AG08395 (cell line): ENCODE results near the gene PDE8A.
A peak's percentile ranks its signal among the peaks of the same experiment; 100 is the strongest.
"Not testable (repeated sequence)": the region's sequence is repeated elsewhere in the genome, so short reads cannot be mapped to it uniquely, and the experiment has no call there.

ENCODE experiments used
- DNase-seq: peaks from one replicate; pipeline ENCODE4 v3.0.0; 2012; ENCODE audit warnings: mixed read lengths, low spot score

PDE8A gene

DNA sequence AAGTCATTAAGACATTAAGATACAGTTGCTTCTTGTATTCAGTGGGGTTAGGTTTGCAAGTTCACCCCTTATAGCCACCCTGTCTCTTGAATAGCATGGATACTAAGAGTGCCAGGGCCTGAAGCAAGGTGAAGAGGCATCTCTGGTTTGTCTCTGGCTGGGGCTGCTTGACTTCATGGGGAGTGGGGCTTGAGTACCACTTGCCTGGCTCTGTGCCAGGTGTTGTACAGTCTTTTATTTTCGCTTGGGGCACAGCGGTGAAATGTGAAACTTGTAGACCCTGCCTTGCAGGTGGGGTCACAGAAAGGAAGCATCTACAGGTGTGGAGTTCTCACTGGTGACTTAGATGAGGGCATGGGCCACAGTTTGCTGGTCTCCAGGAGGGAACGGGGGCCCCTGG is 152.1 kb downstream of the PDE8A start:
- DNase-seq = no peak

DNA sequence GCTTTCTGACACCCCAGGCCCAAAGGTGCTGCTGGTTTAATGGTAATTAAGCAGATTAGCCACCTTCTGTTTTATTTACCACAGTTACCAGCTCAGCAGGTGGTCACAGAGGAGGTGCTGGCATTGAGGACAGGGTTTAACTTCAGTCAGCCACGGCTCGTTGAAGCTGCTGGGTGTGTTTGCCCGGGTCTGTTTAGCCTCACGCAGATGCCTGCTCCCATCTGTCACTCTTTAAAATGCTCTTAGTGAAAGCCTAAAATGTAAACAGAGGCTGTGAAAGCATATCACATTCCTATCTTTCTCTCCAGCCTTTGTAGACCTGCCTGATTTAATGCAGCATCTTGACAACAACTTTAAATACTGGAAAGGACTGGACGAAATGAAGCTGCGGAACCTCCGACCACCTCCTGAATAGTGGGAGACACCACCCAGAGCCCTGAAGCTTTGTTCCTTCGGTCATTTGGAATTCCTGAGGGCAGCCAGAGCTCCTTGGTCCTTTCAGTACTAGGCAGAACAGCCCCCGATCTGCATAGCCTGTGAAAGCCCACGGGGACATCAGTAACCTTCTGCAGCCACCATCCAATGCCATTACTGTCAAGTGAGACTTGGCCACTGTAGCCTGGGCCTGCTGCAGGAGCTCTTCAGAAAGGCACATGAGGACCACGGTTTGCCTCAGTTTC is 156.0 kb downstream of the PDE8A start:
- DNase-seq = no peak

DNA sequence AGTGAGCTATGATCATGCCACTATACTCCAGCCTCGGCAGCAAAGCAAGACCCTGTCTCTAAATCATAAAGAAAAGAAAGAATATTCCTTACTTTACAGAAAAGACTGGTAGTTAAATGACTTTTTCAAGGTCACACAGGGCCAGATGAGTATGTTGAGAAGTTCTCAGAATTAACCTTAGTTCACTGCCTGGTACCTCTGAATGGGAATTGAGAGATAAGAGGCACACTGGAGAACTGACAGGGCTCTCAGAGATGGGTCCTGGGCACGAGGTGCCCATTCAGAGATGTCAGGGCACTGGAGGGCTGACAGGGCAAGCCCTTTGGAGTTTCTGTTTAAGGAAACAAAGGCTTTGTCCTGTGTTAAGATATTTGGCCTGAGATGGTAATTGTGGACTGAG is 157.7 kb downstream of the PDE8A start:
- DNase-seq = no peak

DNA sequence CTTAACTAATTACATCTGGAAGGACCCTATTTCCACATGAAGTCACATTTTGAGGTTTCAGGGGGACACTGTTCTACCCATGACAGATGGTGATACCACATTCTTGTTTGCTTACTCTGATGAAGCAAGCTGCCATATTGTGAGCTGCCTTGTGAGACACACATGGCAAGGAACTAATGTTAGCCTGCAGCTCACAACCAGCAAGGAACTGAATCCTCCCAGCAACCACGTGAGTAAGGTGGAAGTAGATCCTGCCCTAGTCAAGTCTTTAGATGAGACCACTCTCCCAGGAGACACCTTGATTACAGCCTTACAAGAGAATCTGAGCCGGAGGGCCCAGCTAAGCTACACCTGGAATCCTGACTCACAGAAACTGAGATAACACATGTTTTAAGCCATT is 160.1 kb downstream of the PDE8A start:
- DNase-seq = no peak

DNA sequence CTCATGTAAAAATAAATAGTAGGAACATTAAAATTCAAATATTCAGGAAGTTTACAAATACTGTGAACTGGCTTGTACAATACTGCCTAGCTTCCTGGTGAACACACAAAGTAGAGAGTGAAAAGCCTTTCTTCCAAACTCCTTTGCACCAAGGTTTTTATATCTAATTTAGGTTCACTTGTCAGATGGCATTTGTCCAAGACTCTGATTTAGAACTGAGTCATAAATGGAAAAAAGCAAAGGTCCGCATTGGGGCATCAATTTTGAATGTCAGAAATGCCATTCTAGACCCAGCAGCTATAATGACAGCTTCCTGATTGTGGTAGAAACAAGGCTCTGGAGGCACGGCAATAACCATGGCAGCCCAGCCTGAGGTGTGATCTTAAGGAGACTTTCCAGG is 160.7 kb downstream of the PDE8A start:
- DNase-seq = no peak

DNA sequence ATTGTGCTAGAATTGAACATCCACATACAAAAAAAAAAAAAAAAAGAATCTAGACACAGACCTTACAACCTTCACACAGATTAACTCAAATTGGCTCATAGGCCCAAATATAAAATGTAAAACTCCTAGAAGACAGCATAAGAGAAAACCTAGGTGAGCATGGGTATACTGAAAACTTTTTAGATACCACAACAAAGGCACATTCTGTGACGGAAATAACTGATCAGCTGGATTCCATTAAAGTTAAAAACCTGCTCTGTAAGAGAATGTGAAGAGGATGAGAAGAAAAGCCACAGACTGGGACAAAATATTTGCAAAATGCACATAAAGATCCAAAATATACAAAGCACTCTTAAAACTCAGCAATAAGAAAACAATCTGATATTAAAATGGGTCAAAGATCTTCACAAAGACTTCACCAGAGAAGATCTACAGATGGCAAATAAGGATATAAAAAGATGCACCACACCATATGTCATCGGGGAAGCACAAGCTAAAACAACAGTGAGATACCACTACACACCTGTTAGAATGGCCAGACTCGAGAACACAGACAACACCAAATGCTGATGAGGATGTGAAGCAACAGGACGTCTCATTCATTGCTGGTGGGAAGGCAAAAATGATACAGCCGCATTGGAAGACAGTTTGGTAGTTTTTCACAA is 167.9 kb downstream of the PDE8A start:
- DNase-seq = no peak

DNA sequence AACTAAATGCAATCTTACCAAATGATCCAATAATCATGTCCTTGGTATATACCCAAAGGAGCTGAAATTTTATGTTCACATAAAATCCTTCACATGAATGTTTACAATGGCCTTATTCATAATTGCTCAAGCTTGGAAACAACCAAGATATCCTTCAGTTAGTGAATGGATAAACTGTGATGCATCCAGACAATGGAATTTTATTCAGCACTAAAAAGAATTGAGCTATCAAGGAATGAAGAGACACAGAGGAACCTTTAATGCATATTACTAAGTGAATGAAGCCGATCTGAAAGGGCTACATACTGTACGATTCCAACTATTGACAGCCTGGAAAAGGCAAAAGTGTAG is 168.4 kb downstream of the PDE8A start:
- DNase-seq = no peak

DNA sequence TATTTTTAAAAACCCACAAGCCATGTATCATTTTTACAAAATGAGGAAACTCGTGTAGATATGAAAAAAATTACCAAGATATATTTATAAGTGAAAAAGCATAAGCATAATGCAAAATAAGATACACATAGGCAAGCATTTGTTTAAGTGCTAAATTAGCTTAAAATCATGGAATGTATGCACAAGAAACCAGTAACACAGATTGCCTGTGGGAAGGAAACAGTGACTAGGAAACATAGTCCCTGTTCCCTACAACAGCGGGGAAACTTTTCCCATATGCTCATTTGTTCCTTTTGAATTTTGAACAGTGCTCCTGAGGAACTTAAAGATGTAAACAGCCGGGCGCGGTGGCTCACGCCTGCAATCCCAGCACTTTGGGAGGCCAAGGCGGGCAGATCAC is 169.5 kb downstream of the PDE8A start:
- DNase-seq = no peak

DNA sequence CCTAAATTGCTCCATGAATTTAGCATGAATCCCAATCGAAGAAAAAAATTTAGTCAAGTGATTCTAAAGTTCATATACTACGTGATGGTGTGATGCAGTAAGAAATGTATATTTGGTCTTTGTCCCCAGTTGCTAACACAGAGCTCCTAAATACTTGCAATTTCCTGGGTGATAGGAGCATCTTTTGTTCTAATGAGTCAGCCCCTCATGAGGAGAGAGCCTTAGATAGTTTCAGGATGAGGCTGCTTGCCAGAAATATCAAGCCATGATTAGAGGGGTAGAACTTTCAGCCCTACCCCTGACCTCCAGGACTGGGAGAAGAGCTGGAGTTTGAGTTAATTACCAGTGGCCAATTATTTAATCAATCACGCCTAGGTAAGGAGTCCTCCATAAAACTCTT is 170.2 kb downstream of the PDE8A start:
- DNase-seq = no peak

DNA sequence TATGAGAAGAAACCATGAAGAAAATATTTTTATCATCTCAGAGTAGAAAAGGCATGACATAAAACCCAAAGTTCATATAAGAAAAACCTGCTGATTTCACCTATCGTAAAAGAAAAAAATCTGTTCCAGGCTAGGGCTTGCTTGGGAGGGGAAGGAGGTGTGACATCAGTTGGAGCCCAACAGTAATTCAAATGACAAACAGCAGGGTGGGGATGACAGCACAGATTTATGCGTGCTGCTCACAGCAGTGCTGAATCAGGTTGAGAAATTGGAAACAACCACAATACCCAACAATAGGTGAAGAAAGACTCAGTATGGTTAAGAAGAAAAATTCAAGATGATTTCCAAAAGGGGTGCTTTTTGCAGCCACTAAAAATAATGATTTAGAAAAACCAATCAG is 172.4 kb downstream of the PDE8A start:
- DNase-seq = no peak

DNA sequence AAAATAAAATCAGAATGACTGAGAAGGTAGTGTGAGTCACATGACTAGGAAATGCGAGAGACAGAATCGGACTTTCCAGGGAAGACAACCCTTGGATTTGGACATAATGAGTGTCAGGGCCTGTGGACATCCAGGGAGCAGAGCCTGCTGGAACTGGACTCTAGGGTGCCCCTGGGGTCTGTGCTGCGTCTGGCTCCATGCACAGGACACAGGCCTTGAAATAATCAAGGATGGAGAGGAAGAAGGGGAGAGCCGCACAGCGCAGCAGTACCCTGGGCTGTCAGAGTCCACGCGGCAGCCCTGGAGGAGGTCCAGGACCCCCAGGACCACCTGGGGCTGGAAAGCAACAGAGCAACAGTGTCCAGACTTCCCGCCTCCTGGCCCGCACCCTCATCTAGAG is 173.7 kb downstream of the PDE8A start:
- no peak for DNase-seq

DNA sequence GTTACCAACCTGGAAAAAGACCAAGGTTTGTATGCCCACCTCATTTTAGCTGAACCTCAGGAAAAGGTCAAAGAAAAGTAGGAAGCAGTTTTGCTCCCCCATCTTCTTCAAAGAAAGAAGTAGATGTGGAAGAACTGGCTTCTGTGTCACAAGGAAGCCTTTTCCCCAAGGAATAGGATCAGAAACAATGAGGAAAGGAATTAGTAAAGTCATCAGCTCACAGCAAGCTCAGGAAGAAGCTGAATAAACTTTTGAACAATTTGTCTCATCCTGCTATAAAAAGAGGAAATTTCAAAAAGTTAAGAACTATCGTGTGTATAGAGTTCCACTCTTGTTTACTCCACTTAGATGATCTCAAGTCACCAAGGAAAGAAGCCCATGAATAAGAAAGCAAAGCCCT is 174.2 kb downstream of the PDE8A start:
- no peak for DNase-seq

DNA sequence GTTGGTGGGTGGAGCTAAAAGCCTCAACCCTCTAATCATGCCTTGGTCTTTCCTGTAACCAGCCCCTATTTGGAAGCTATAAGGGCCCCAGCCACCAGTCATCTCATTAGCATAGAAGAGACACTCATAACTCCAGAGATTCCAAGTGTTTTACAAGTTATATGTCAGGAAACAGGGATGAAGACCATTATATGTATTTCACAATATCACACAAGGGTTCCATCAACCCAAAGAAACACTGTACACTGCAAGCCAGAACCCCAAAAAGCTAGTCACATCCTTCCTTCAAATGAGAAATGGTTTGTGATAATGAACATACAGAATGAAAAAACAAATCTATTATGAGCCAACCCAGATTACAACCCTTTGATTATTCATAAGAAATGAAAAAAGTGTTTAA is 175.7 kb downstream of the PDE8A start:
- DNase-seq = no peak

DNA sequence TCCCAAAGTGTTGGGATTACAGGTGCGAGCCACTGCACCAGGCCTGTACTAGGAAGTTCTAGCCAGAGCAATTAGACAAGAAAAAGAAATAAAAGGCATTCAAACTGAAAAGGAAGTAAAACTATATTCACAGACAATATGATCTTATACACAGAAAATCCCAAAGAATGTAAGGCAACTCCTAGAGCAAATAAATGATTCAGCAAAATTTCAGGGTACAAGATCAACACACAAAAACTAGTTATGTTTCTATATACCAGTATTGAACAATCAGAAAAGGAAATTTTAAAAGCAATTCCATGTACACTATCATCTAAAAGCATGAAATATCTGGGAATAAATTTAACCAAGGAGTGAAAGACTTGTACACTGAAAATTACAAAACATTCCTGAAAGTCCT is 180.6 kb downstream of the PDE8A start:
- no peak for DNase-seq

DNA sequence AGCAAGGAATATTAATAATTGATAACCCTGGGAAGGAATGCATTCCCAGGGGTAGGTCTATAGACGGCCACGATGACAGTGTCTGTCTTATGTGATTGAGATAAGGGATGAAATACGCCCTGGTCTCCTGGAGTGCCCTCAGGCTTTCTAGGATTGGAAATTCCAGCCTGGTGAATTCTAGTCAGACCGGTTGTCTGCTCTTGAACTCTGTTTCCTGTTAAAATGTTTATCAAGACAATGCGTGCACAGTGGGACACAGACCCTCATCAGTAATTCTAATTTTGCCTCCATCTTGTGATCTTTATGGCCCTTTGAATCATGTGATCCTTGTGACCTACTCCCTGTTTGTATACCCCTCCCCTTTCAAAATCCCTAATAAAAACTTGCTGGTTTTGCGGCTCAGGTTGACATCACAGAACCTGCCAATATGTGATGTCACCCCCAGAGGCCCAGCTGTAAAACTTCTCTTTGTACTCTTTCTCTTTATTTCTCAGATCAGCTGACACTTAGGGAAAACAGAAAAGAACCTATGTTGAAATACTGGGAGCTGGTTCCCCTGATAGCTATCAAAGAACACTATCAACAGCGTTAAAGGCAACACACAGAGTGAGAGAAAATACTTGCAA is 183.3 kb downstream of the PDE8A start:
- no peak for DNase-seq

DNA sequence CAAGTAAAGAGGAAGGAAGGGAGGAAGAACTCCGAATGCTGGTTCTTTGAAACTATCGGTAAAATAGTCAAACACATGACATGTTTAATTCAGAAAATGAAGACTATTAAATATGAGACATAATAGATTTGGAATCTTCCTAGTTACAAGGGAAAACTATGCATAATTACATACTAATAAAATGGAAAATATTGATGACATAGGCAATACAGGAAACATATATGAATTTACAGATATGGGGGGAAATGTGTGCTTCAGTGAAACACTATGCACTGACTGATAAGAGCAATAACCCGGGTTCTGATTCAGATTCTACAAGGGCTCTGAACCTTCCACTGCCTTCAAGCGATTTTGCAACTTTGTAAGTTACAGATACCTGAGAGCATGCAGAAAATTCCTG is 185.9 kb downstream of the PDE8A start:
- no peak for DNase-seq

DNA sequence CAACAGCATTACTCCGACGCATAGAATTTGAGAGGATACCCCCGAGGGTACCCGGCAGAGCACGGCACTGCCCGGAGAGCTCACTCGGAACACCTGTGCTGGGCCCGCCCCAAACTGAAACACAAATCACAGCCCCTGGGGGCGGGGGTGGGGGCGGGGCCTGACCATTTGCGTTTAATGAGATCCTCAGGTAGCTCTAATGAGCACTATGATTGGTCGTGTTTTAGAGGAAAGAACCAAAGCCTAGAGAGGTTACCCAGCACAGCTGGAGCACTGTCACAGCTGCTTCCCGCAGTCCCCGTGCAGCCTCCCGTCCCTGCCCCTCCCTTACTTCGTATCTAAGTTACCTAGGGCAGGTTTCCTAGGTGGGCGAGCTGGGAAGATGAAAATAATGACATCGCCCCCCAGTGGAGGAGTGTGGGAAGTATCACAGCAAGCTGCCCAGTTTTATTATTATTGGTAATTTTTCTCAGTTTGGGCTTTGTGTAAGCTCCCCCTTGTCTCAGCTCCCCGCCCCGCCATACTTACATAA is 187.1 kb downstream of the PDE8A start:
- DNase-seq = no peak

DNA sequence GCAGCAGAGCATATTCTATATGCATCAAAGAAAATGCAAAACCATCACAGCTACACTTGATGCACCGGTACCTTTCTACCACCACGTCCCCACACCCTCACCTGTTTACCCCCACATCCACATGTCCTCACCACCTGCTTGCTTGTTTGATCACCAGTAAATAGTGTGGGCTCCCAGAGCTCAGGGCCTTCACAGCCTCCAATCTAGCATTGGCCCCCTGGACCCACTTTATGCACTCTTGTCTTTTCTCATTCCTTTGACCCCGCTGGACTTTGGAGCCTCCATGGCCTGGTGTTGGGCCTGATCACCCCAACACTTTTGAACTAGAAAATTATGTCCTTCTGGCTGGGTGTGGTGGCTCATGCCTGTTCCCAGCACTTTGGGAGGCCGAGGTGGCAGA is 190.1 kb downstream of the PDE8A start:
- no peak for DNase-seq

DNA sequence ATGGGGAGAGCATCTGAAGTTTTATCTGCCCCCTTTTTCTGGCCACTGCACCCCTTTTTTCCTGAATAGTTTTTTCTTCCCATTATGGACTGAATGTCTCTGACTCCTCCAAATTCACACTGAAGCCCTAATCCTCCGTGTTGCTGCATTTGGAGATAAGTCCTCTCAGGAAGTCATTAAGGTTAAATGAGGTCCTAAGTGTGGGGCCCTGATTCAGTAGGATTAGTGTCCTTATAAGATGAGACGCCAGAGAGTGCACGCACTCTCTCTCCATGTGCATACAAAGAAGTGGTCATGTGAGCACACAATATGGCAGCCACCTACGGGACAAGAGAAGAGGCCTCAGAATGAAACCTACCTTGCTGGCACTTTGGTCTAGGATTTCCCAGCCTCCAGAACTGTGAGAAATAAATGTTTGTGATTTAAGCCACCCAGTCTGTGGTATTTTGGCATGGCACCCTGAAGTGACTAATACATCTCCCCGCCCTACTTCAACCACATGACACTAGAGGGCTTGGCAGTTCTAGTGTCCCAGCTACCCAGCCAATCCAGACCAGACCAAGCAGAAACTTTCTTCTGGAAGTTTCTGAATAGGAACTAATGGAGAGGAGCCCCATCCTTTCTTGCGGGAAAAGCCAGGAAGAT is 191.3 kb downstream of the PDE8A start:
- no peak for DNase-seq

DNA sequence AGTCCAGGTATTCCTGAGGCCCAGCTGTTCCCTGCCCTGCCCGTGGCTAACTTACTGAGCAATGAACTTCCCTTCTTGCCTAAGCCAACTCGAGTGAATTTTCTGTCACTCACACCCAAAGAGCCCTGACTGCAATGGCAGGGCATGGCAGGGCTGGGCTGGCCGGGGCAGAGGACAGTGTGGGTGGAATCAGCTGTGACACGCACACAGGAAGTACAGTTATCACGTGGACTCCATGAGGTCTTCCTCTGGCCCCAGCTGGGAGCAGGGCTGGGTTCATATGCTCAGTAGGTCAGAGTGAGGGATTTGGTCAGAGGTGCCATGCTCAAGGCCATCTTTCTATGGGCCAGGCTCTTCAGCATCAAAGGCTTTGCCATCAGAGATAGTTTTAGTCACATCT is 192.0 kb downstream of the PDE8A start:
- DNase-seq = not testable (repeated sequence)

DNA sequence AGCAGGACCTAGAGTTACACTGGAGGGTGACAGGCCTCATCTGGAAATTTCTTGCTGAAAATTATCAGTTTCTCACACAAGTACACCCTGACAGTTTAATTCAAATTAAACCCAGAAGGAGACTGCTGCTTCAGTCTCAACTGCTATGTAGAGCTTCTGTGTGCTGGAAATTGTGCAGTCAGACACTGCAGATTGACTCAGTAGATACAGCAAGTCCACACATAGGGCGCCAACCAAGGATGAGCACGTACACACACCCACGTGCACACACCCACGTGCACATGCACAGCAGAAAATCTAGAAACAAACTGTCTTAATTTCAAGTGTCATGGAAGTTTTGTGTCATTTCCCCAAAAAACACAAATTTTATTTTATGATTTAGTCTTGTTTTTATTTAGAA is 192.9 kb downstream of the PDE8A start:
- DNase-seq = no peak

DNA sequence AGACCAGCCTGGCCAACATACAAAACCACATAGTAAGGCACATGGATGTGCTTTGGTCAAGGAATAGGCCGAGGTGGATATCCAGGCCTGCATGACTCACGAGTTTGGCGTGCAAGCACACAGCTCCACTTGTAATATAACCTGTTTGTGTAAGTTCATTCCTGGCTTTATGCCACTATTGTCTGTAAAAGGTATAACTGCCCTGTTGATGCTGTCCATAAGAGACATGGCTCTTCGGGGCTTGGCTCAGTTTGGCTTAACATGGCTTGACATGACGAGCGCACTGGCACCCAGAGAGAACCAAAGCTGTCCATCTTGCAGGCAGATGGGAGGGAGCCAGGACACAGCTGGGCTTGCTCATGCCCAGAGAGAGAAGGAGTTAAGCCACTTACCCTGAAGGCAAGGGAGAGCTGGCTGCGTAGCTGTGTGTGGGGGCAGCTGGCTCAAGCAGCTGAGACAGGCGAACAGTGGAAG is 195.4 kb downstream of the PDE8A start:
- DNase-seq = peak; percentile 3

DNA sequence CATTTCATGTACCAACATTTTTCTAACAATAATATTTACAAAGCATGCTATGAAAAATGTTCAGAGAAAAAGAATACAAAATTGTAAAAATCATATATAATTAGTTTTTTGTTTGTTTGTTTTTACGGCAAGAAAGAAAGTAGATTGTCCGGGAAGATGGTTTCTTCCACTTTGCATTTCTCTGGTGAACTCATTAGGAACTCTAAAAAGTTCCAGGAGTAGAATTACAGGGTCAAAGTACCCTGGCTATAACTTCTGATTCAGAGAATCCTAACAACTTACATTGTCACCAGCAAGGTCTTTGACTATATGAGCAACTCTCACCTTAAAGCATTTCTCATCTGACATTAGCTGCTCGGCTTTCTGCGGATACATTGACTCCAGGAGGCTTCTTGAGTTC is 196.7 kb downstream of the PDE8A start:
- no peak for DNase-seq
